HCT116 (cell line): ENCODE measurements around the gene NEDD4L. TPM values are rescaled to one million over a fixed set of nuclear protein-coding genes. Genes with fewer than 3 reads are reported as not detected.

ENCODE experiments used
- ATAC-seq: fragments of 200-7000 bp; cut with Tn5 transposase; 2 replicates; pipeline ENCODE4 v1.9.1; 2020; ENCODE audit warnings: mild to moderate bottlenecking, moderate library complexity
- BruUV-seq: library from RNA; stranded (reverse); fragments of 400-500 nt; replicated peaks from 2 replicates; lab custom pipeline; 2021; lab: Mats Ljungman, UMichigan
- CTCF ChIA-PET: fragments of 300-600 bp; sonication (Branson Sonifier 250); formaldehyde crosslinking; loops from one replicate; lab custom pipeline; 2021; ENCODE audit warnings: antibody characterized with exemption; lab: Charles Lee
- POLR2A ChIA-PET: fragments of 300-600, 350-600 bp; sonication (Branson Sonifier 250); formaldehyde crosslinking; loops from one replicate; lab custom pipeline; 2021; ENCODE audit warnings: antibody characterized with exemption; lab: Charles Lee
- RAD21 ChIA-PET, 2 experiments: fragments of 300-600 bp; sonication (Branson Sonifier 250); formaldehyde crosslinking; loops; one replicate each; lab custom pipeline; 2023; ENCODE audit warnings: low total read pairs in 2 of 2; ENCODE audit not compliant: uncharacterized antibody in 2 of 2, unreplicated experiment in 2 of 2, low non-redundant PET in 1 of 2; lab: Charles Lee
- DNase-seq: peaks from one replicate; pipeline ENCODE4 v3.0.0-alpha.2; 2010; ENCODE audit warnings: low read depth, low spot score
- H2AFZ ChIP-seq: fragments of 200-600 bp; shearing (Covaris generic), sonication (generic); 2 replicates; pipeline ENCODE4 v1.6.1; 2017; ENCODE audit warnings: low read depth, mixed run types, mixed read lengths, antibody characterized with exemption, low read length; ENCODE audit not compliant: poor library complexity, severe bottlenecking
- H3K27ac ChIP-seq: 2 replicates; pipeline ENCODE4 v1.5.1; 2012; ENCODE audit warnings: low read depth, low read length
- H3K27me3 ChIP-seq: fragments of 200-600 bp; sonication (generic); 2 replicates; pipeline ENCODE4 v1.6.1; 2016; ENCODE audit warnings: mixed run types, low read length, mixed read lengths; ENCODE audit not compliant: insufficient read depth
- H3K36me3 ChIP-seq, 2 experiments: fragments of 200-500 bp in 1 of 2; fragments of 200-600 bp in 1 of 2; sonication (Bioruptor generic) in 1 of 2; sonication (generic) in 1 of 2; 2 replicates each; pipeline versions ENCODE4 v1.5.1 to v1.6.1; 2014 to 2016; ENCODE audit warnings: low read length in 2 of 2, inconsistent platforms in 1 of 2, mixed read lengths in 1 of 2, mixed run types in 1 of 2; ENCODE audit not compliant: insufficient read depth in 2 of 2, control insufficient read depth in 1 of 2
- H3K4me1 ChIP-seq, 2 experiments: fragments of 200-600 bp in 1 of 2; sonication (generic) in 1 of 2; 2 replicates each; pipeline versions ENCODE4 v1.5.1 to v1.6.1; 2012 to 2017; ENCODE audit warnings: low read length in 2 of 2, inconsistent platforms in 1 of 2, mild to moderate bottlenecking in 1 of 2, mixed read lengths in 1 of 2, mixed run types in 1 of 2, moderate library complexity in 1 of 2; ENCODE audit not compliant: insufficient read depth in 2 of 2, control insufficient read depth in 1 of 2
- H3K4me2 ChIP-seq: fragments of 200-600 bp; sonication (generic); 2 replicates; pipeline ENCODE4 v1.6.1; 2017; ENCODE audit warnings: mixed run types, low read length, mixed read lengths
- H3K4me3 ChIP-seq, 2 experiments: fragments of 200-600 bp in 1 of 2; sonication (generic) in 1 of 2; replicated peaks in 1 of 2; 2 replicates each; pipeline ENCODE4 v1.5.1; 2011 to 2016; ENCODE audit warnings: low read length in 2 of 2, control low read depth in 1 of 2, low read depth in 1 of 2, mild to moderate bottlenecking in 1 of 2, mixed read lengths in 1 of 2, mixed run types in 1 of 2
- H3K79me2 ChIP-seq: fragments of 200-600 bp; sonication (generic); 2 replicates; pipeline ENCODE4 v1.6.1; 2017; ENCODE audit warnings: mild to moderate bottlenecking, mixed run types, low read length, moderate library complexity, mixed read lengths; ENCODE audit not compliant: insufficient read depth
- H3K9ac ChIP-seq: fragments of 200-600 bp; sonication (generic); 2 replicates; pipeline ENCODE4 v1.6.1; 2016; ENCODE audit warnings: low read length, mixed read lengths
- H3K9me2 ChIP-seq: fragments of 200-600 bp; sonication (generic), shearing (Covaris generic); 2 replicates; pipeline ENCODE4 v1.6.1; 2017; ENCODE audit warnings: mixed run types, mild to moderate bottlenecking, moderate library complexity; ENCODE audit not compliant: insufficient read depth
- H3K9me3 ChIP-seq, 2 experiments: fragments of 200-500 bp in 1 of 2; fragments of 200-600 bp in 1 of 2; sonication (Bioruptor generic) in 1 of 2; sonication (generic) in 1 of 2; 2 replicates each; pipeline ENCODE4 v1.6.1; 2014 to 2017; ENCODE audit warnings: low read length in 2 of 2, mixed read lengths in 2 of 2, inconsistent platforms in 1 of 2, low read depth in 1 of 2, mild to moderate bottlenecking in 1 of 2, mixed run types in 1 of 2, moderate library complexity in 1 of 2; ENCODE audit not compliant: control insufficient read depth in 1 of 2, insufficient read depth in 1 of 2
- H4K20me1 ChIP-seq: fragments of 200-600 bp; sonication (generic), shearing (Covaris generic); 2 replicates; pipeline ENCODE4 v1.6.1; 2017; ENCODE audit warnings: mixed run types, mild to moderate bottlenecking, moderate library complexity; ENCODE audit not compliant: insufficient read depth
- ATF3 ChIP-seq: IDR thresholded peaks from 2 replicates; pipeline ENCODE4 v1.6.1; 2012
- CBX3 ChIP-seq: IDR thresholded peaks from 2 replicates; pipeline ENCODE4 v1.6.1; 2012; ENCODE audit warnings: low read depth
- EGR1 ChIP-seq: IDR thresholded peaks from 2 replicates; pipeline ENCODE4 v1.6.1; 2012; ENCODE audit warnings: low read depth
- EZH2 ChIP-seq: fragments of 200-600 bp; sonication (generic); IDR thresholded peaks from 2 replicates; pipeline ENCODE4 v1.6.1; 2017; ENCODE audit warnings: antibody characterized with exemption, mixed run types
- EZH2phosphoT487 ChIP-seq: fragments of 200-600 bp; IDR thresholded peaks from 2 replicates; pipeline ENCODE4 v1.6.1; 2018; ENCODE audit warnings: antibody characterized with exemption, borderline replicate concordance
- FOSL1 ChIP-seq: IDR thresholded peaks from 2 replicates; pipeline ENCODE4 v1.6.1; 2012; ENCODE audit warnings: low read depth
- JUND ChIP-seq: IDR thresholded peaks from 2 replicates; pipeline ENCODE4 v1.6.1; 2012
- POLR2AphosphoS5 ChIP-seq: IDR thresholded peaks from 2 replicates; pipeline ENCODE4 v1.6.1; 2011; ENCODE audit warnings: mild to moderate bottlenecking, low read depth, low read length, moderate library complexity
- RAD21 ChIP-seq: IDR thresholded peaks from 2 replicates; pipeline ENCODE4 v1.6.1; 2012; ENCODE audit warnings: low read depth, mild to moderate bottlenecking
- REST ChIP-seq: IDR thresholded peaks from 2 replicates; pipeline ENCODE4 v1.6.1; 2012; ENCODE audit warnings: low read depth
- SIN3A ChIP-seq: IDR thresholded peaks from 2 replicates; pipeline ENCODE4 v1.6.1; 2012; ENCODE audit warnings: low read depth
- SP1 ChIP-seq: IDR thresholded peaks from 2 replicates; pipeline ENCODE4 v1.6.1; 2012; ENCODE audit warnings: low read depth
- YY1 ChIP-seq: IDR thresholded peaks from 2 replicates; pipeline ENCODE4 v1.6.1; 2011; ENCODE audit warnings: low read length, low read depth, moderate library complexity, mild to moderate bottlenecking; ENCODE audit not compliant: insufficient replicate concordance; ENCODE audit errors: extremely low read depth
- ZBTB33 ChIP-seq: IDR thresholded peaks from 2 replicates; pipeline ENCODE4 v1.6.1; 2011; ENCODE audit warnings: mild to moderate bottlenecking, low read length, moderate library complexity; ENCODE audit not compliant: insufficient replicate concordance; ENCODE audit errors: extremely low read depth
- ZNF274 ChIP-seq: fragments of 200-500 bp; sonication (Bioruptor generic); IDR thresholded peaks from 2 replicates; pipeline ENCODE4 v1.6.1; 2014; ENCODE audit warnings: mild to moderate bottlenecking, low read depth, low read length, inconsistent platforms
- intact Hi-C: fragments of 100-400 bp; cut with micrococcal nuclease; formaldehyde crosslinking; loops from 2 replicates; pipeline ENCODE4 v1.10.0; 2022
- total RNA-seq: library from RNA; stranded (reverse); gene quantifications from one replicate; pipeline ENCODE4 v1.2.1, GENCODE V29; 2021; ENCODE audit not compliant: unreplicated experiment

The NEDD4L gene
- total RNA-seq, 1 experiment from 2014 or later = 41.5 TPM

- no TSS peak for BruUV-seq
- Histone ChIP-seq H3K36me3 (no peaks in the 10 kb centered on the region), H3K27ac (no peak overlapping the region), H3K27me3 (no peaks in the 10 kb centered on the region), H3K4me1 (0 out of 4 replicates have a peak, but pooled peaks cover 0 to under 1% of the 10 kb centered on the region in 2 experiments), H3K79me2 (0 out of 2 replicates have a peak, but pooled peaks cover 2% of the 10 kb centered on the region), H3K9me2 (no peaks in the 10 kb centered on the region), H3K4me2 (no peak overlapping the region), H3K9me3 (no peaks in the 10 kb centered on the region), H3K9ac (no peak overlapping the region), H4K20me1 (no peaks in the 10 kb centered on the region), H3K4me3 (no peak overlapping the region), H2AFZ (no peak overlapping the region)
- ATAC-seq (no peak), DNase-seq (no peak)
- TF ChIP-seq POLR2AphosphoS5 = no peak
- no peak for TF ChIP-seq ZBTB33
- TF ChIP-seq ATF3 = no peak
- no peak for TF ChIP-seq EZH2phosphoT487
- no peak for TF ChIP-seq EGR1
- no peak for TF ChIP-seq EZH2
- no peak for TF ChIP-seq JUND
- TF ChIP-seq SP1 = no peak
- no peak for TF ChIP-seq SIN3A
- TF ChIP-seq RAD21 = no peak
- TF ChIP-seq YY1 = no peak
- TF ChIP-seq CBX3 = no peak
- no peak for TF ChIP-seq ZNF274
- no peak for TF ChIP-seq FOSL1
- TF ChIP-seq REST = no peak
- CTCF ChIA-PET = no interaction called here
- POLR2A ChIA-PET = no interaction called here
- RAD21 ChIA-PET = no interaction called here
- intact Hi-C loops = no loop called here
These were observed 25.8 kb downstream of the NEDD4L start for GRCh38 chr18:58069721-58070292.
